ENCODE results near the gene DDX60.
"Not testable (repeated sequence)": the region's sequence is repeated elsewhere in the genome, so short reads cannot be mapped to it uniquely, and the experiment has no call there.

DDX60 gene

GRCh38 chr4:168285850-168286249 is 32.7 kb downstream of the DDX60 start:
- not testable (repeated sequence) for DNase-seq

DNA sequence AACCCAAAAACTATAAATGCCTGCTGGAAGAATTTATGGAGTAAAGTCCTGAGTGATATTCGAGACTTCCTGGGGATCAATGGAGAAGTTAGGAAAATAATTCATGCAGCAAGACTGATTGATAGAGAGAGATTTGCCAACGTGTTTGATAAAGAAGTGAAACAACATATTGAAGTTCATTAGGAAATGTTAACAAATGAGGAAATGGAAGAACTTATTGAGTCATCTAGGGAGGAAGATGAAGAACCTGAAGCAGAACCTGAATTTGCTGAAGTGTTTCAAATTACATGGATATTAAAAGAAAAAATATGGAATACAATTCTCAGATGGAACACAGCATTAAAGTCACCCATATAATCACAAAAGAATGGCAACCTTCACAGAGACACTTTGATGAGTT is 39.0 kb downstream of the DDX60 start:
- no peak for DNase-seq

- no peak for DNase-seq
Measured at GRCh38 chr4:168275836-168276235, 42.7 kb downstream of the DDX60 start.

DNA sequence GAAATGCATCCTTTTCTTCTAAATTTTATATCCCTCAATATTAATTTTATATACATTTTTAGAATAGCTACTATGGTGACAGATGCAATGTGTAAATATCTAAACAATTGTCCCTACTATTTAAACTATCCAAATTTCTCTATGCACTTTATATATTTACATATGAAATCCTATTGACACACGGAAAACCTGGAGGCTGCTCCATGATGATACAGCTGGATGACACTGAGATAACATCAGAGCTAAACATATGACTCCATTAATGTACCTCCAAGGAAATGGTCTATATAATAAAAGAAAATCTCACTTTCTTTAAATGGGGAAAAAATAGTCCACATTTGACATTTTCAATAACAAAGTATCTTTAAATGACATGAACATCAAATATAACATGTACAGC is 43.7 kb downstream of the DDX60 start:
- DNase-seq, result no peak

GRCh38 chr4:168273838-168274237 is 44.7 kb downstream of the DDX60 start:
- no peak for DNase-seq

- no peak for DNase-seq
Measured at GRCh38 chr4:168272488-168272887, 46.1 kb downstream of the DDX60 start.

DNA sequence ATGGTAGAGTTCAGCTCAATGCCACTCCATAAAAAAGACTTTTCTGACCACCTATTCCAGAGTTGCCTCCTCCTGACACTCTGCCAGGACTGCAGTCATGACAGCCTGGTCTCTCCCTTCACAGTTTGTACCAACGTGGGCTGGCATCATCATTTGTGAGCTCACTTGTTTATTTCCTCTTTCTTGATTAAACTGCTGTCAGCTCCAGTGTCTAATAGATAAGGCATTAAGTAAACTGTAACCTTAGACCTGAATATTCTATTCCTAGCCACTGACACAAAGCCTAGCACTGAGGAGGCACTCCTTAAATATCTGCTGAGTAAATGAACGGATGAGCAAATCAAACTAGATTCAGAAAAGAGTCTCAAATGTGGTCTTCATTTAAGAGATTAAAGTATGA is 48.7 kb downstream of the DDX60 start:
- no peak for DNase-seq

DNA sequence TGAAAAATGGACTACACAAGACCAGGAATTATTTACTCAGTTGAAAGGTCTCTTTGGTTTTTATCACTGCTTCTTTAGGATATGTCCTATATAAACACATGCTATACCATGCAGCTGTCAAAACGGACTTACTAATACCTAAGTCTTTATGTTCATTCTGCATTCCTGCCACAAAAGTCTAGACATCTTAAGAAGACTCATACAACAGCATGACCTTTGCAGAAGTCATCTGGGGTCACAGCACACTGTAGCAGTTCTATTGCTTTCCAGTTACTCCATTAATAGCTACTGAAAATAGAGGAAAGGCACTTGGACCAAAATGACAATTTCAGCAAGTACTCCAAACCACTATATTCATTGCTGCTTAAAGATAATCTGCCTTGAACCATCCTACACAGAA is 53.2 kb downstream of the DDX60 start:
- no peak for DNase-seq

GRCh38 chr4:168264903-168265302 is 53.6 kb downstream of the DDX60 start:
- DNase-seq, result no peak

DNA sequence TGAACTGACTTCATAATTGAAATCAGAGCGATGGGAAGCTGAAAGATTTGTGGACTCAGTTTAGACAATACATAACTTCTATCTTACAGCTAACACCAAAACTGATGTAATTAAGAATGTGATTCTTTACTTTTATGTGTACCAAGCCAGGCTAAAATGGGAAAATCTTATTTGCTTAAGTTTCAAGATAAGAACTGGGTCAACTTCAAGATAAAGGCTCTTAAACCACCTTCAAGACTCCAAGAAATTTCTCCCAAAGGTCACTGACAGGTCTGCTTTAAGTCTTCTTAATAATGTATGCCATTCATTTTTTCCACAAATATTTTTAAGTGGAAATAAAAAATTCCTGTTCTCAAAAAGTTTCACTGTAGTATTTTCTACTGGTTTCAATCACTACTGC is 55.5 kb downstream of the DDX60 start:
- no peak for DNase-seq

GRCh38 chr4:168259096-168259495 is 59.5 kb downstream of the DDX60 start:
- no peak for DNase-seq

DNA sequence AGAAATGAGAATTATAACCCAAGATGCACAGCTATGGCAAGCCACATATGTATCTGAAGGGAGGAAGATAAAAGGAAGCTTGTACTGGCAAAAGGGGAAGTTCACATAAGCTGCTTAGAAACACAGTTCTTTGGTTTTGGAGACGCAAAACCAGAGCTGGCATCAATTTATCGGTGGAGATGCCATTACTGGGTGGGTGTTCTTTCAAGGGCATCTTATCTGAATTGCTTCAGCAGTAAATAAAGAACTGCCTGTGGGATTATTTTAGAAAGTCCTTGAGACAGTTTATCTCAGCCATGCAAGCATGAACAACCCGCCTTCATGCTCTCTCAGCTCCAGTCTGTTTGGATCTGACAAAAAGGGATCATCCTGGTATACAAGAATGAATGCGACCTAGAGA is 60.8 kb downstream of the DDX60 start:
- DNase-seq, result no peak

DNA sequence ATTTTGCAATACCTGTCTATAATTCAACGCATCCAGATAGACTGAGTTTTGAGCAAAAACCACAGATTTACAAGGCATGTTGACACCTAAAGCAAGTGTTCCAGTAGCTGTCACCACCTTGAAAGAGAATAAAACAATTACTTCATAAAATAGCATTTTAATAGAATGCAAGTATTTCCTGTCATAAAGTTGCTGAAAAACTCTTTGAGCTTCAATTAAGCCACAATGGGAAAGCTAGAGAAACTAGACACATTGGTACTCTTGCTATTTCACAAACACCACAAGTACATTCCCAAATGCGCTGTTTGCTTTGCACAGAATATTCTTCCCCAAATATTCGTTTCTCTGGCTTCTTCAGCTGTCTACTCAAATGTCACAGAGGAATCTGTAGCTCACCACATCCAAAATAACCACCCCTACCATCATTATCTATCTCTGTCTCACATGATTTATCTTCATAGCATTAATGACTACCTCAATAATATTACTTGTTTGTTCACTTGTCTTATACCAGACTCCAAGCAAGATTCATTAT is 70.3 kb downstream of the DDX60 start:
- DNase-seq, result no peak

GRCh38 chr4:168247603-168248002 is 70.9 kb downstream of the DDX60 start:
- DNase-seq, result no peak

DNA sequence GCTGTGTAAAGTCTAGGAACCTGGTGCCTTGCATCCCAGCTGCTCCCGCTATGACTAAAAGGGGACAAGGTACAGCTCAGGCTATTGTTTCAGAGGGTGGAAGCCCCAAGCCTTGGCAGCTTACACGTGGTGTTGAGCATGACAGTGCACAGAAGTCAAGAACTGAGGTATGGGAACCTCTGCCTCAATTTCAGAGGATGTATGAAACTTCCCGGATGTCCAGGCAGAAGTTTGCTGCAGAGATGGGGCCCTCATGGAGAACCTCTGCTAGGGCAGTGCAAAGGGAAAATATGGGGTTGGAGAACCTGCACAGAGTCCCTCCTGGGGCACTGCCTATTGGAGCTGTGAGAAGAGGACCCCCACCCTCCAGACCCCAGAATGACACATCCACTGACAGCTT is 76.6 kb downstream of the DDX60 start:
- no peak for DNase-seq

DNA sequence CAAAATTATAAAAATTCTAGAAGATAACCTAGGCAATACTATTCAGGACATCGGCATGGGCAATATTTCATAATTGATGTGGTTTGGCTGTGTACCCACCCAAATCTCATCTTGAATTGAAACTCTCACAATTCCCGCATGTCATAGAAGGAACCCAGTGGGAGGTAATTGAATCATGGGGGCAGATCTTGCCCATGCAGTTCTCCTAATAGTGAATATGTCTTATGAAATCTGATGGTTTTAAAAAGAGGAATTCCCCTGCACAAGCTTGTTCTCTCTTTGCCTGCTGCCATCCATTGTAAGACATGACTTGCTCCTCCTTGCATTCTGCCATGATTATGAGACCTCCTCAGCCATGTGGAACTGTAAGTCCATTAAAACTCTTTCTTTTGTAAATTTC is 77.7 kb downstream of the DDX60 start:
- DNase-seq, result no peak

- DNase-seq, result no peak
Measured at GRCh38 chr4:168221301-168221700, 97.3 kb downstream of the DDX60 start.

- no peak for DNase-seq
Measured at GRCh38 chr4:168220893-168221292, 97.7 kb downstream of the DDX60 start.

DNA sequence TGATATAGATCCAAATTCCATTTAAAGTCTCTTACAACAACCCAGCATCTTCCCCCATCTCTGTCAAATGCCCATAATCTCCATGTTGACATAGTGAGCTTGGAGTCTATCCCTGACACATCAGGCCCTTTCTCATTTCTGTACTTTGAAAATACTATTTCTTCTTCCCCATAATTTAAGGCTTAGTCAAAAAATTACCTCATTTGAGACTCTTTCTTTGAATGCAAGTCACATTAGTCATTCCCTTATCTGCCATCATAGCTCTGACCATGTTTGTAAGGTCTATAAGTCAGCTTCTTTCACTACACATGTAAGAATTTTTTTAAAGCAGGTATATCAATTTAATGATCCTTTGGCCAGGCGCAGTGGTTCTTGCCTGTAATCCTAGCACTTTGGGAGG is 99.9 kb downstream of the DDX60 start:
- DNase-seq, result no peak

DNA sequence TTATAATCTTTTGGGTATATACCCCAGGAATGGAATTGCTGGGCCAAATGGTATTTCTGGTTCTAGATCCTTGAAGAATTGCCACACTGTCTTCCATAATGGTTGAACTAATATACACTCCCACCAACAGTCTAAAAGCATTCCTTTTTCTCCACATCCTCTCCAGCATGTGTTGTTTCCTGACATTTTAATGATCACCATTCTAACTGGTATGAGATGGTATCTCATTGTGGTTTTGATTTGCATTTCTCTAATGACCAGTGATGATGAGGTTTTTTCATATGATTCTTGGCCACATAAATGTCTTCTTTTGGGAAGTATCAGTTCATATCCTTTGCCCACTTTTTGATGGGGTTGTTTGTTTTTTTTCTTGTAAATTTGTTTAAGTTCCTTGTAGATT is 105.0 kb downstream of the DDX60 start:
- DNase-seq, result not testable (repeated sequence)

DNA sequence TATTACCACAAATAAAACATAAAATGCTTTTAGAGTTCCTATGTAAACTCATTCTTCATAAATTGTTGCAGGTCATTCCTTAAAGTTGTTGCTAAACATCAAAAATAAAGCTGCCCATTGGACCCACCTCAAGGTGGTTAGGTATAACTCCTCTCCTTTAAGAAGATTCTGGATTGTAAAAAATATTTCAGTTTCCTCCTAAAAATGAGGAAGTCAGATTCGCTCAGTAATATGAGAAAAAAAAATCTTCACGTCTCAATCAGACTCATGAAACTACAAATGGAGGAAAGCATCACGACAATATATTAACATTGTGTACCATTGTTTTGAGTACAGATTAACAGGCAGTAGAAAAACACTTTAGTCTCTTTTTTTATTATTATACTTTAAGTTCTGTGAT is 105.9 kb downstream of the DDX60 start:
- no peak for DNase-seq

DNA sequence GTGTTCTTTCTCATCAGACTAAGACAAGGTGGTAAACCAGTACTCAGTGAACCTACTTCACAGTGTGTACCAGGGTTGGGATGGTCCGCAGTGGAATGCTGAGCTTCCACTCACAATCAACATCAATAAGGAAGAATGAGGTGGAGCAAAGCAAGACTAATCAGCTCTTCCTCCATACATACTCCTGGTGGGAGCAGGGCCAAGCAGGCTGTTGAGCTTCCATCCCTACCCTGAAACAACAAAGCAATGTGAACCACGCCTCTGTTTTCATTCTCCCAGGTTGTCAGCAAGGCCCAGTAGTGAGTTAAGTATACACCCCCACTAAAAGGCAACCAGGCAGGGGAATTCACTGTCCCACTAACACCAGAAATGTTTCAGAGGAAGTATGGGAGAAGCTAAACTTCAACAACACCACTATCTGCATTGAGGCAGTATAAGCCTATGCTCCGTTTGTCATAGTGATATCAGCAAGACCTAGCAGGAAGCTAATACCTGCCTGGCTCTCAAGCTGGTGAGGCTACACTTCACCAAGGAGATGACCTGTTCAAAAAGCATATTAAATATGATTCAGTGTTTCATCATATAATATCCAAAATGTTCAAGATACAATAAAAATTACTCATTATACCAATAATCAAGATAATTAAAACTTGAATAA is 109.5 kb downstream of the DDX60 start:
- DNase-seq, result no peak

GRCh38 chr4:168203233-168203911 is 115.2 kb downstream of the DDX60 start:
- no peak for DNase-seq

GRCh38 chr4:168200685-168201084 is 117.9 kb downstream of the DDX60 start:
- DNase-seq, result no peak

Data from activated T-cell treated with anti-CD3 and anti-CD28 coated beads, Interleukin-2, amount 50 U/mL, for 1 hour (primary cell).